Caco-2 (cell line): ENCODE measurements around the gene GRIN2D. TPM values are rescaled to one million over a fixed set of nuclear protein-coding genes. Genes with fewer than 3 reads are reported as not detected.
A peak's percentile ranks its signal among the peaks of the same experiment; 100 is the strongest.

Experiments used
- BruUV-seq: library from RNA; stranded (reverse); fragments of 400-500 nt; replicated peaks from 2 replicates; lab custom pipeline; 2021; lab: Mats Ljungman, UMichigan
- CTCF ChIA-PET: fragments of 300-600 bp; sonication (Branson Sonifier 250); formaldehyde crosslinking; loops from one replicate; lab custom pipeline; 2022; ENCODE audit warnings: antibody characterized with exemption; lab: Charles Lee
- POLR2A ChIA-PET: fragments of 300-600 bp; sonication (Branson Sonifier 250); formaldehyde crosslinking; loops from one replicate; lab custom pipeline; 2022; ENCODE audit warnings: antibody characterized with exemption; lab: Charles Lee
- DNase-seq, 2 experiments: peaks; one replicate each; pipeline versions ENCODE4 v3.0.0 to v3.0.0-alpha.2; 2020 to 2022
- H3K27me3 ChIP-seq: replicated peaks from 2 replicates; pipeline ENCODE4 v1.6.0; 2011; ENCODE audit warnings: low read length; ENCODE audit not compliant: control insufficient read depth, insufficient read depth
- H3K36me3 ChIP-seq: 2 replicates; pipeline ENCODE4 v1.5.1; 2011; ENCODE audit warnings: low read length; ENCODE audit not compliant: control insufficient read depth, insufficient read depth
- H3K4me1 ChIP-seq: fragments of 250-450 bp; sonication (Bioruptor Pico); 2 replicates; pipeline ENCODE4 v1.5.1; 2020; ENCODE audit warnings: mild to moderate bottlenecking
- H3K4me3 ChIP-seq: 2 replicates; pipeline ENCODE4 v1.5.1; 2011; ENCODE audit warnings: low read depth, mild to moderate bottlenecking, control low read depth, low read length
- H3K9me3 ChIP-seq: fragments of 250-450 bp; sonication (Bioruptor Pico); 2 replicates; pipeline ENCODE4 v1.5.1; 2020; ENCODE audit warnings: mild to moderate bottlenecking, moderate library complexity
- H3K27ac Mint-ChIP-seq: one replicate; pipeline ENCODE4 v1.8.0; 2022; ENCODE audit warnings: mixed read lengths; ENCODE audit not compliant: unreplicated experiment
- H3K27me3 Mint-ChIP-seq: one replicate; pipeline ENCODE4 v1.8.0; 2022; ENCODE audit warnings: mixed read lengths; ENCODE audit not compliant: insufficient read depth, unreplicated experiment
- H3K36me3 Mint-ChIP-seq: one replicate; pipeline ENCODE4 v1.8.0; 2022; ENCODE audit warnings: mild to moderate bottlenecking, mixed read lengths; ENCODE audit not compliant: insufficient read depth, unreplicated experiment
- H3K4me1 Mint-ChIP-seq: one replicate; pipeline ENCODE4 v1.8.0; 2022; ENCODE audit warnings: low read depth, mixed read lengths; ENCODE audit not compliant: unreplicated experiment
- H3K4me3 Mint-ChIP-seq: one replicate; pipeline ENCODE4 v1.8.0; 2022; ENCODE audit warnings: mild to moderate bottlenecking, moderate library complexity, mixed read lengths; ENCODE audit not compliant: unreplicated experiment
- H3K9me3 Mint-ChIP-seq: one replicate; pipeline ENCODE4 v1.8.0; 2022; ENCODE audit warnings: mixed read lengths; ENCODE audit not compliant: unreplicated experiment
- CTCF ChIP-seq, 2 experiments: fragments of 200-600 bp in 1 of 2; IDR thresholded peaks; 1 replicate in 1 of 2; 2 replicates in 1 of 2; pipeline versions ENCODE4 v1.5.1 to v1.8.0; 2011 to 2022; ENCODE audit warnings: antibody characterized with exemption in 1 of 2, control low read depth in 1 of 2, inconsistent platforms in 1 of 2, low read depth in 1 of 2, low read length in 1 of 2, mild to moderate bottlenecking in 1 of 2, moderate library complexity in 1 of 2; ENCODE audit not compliant: insufficient read depth in 1 of 2, severe bottlenecking in 1 of 2, unreplicated experiment in 1 of 2
- intact Hi-C: fragments of 100-400 bp; cut with micrococcal nuclease; formaldehyde crosslinking; loops from one replicate; pipeline ENCODE4 v1.10.0; 2022; ENCODE audit not compliant: unreplicated experiment
- total RNA-seq: library from RNA; stranded (reverse); gene quantifications from 2 replicates; pipeline ENCODE4 v1.2.3, GENCODE V29; 2022

GRIN2D gene
- total RNA-seq, 1 experiment from 2014 or later, result 6.5 TPM

DNA sequence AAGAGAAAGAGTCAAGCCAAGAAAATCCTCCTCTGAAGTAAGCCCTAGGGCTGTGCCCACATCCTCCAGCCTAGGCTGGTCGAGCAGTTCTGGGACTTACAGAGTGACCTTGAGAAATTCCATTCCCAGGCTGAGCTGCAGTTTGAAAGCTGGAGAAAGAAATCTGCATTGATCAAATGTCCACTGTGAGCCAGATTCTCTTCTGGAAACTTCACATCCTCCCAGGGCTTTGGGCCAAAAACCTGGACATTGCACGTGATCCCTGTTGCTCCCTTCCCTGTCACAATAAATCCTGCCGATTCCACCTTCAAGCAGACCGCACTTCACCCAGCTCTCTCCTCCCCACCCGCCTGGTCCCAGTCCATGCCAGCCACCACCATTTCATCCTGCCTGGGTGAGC lies 45.4 kb upstream of the GRIN2D start:
- Mint-ChIP-seq H3K9me3 (no peaks in the 10 kb centered on the region), H3K27me3 (no peaks in the 10 kb centered on the region), H3K36me3 (peaks cover 6% of the 10 kb centered on the region), H3K4me1 (peaks cover 27% of the 10 kb centered on the region), H3K4me3 (no peak overlapping the region), H3K27ac (peak overlapping the region; percentile 75)
- no TSS peak for BruUV-seq
- intact Hi-C loops, result no loop called here
- ChIA-PET CTCF (interaction anchor here (0.7 to 1.3 kb wide), 2 partner anchors 14 to 16 kb away, joined by 3 to 5 read pairs; partner anchors contain the start of genes SYNGR4 and TMEM143), POLR2A (no interaction called here)
- Histone ChIP-seq H3K9me3 (no peaks in the 10 kb centered on the region), H3K36me3 (no peaks in the 10 kb centered on the region; the same call in 1 of the 2 replicates), H3K4me1 (0 out of 2 replicates have a peak, but pooled peaks cover 5% of the 10 kb centered on the region), H3K4me3 (no peak overlapping the region), H3K27me3 (no peaks in the 10 kb centered on the region)
- TF ChIP-seq CTCF (IDR thresholded peaks at IDR 0.05; ENCODE audit: insufficient read depth in 1 of 2, low read depth in 1 of 2, low read length in 1 of 2, severe bottlenecking in 1 of 2, unreplicated experiment in 1 of 2), result no peak
- no peak for DNase-seq

DNA sequence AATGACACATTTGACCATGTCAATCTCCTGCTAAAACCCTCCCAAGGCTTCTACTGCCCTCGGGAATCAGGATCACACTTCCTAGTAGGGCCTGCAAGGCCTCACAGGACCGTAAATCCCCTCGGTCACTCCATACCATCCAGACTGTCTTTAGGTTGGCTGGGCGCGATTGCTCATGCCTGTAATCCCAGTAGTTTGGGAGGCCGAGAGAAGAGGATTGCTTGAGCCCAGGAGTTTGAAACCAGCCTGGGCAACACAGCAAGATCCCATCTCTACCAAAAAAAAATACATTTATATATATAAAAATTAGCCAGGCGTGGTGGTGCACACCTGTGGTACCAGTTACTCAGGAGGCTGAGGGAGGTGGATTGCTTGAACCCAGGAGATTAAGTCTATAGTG lies 44.7 kb upstream of the GRIN2D start:
- no peaks in the 10 kb centered on the region for H3K36me3 ChIP-seq
- no peaks in the 10 kb centered on the region for H3K27me3 Mint-ChIP-seq
- CTCF ChIA-PET, result no interaction called here
- no peaks in the 10 kb centered on the region for H3K27me3 ChIP-seq
- H3K9me3 Mint-ChIP-seq, result no peaks in the 10 kb centered on the region
- POLR2A ChIA-PET, result no interaction called here
- peaks cover 6% of the 10 kb centered on the region for H3K36me3 Mint-ChIP-seq
- H3K4me3 ChIP-seq, result no peak overlapping the region
- H3K4me1 ChIP-seq, result peaks cover 10% of the 10 kb centered on the region
- no peak for DNase-seq
- no peak overlapping the region for H3K4me3 Mint-ChIP-seq
- no peaks in the 10 kb centered on the region for H3K9me3 ChIP-seq
- no TSS peak for BruUV-seq
- peak overlapping the region; percentile 75 for H3K27ac Mint-ChIP-seq
- intact Hi-C loops, result no loop called here
- no peak for TF ChIP-seq CTCF (IDR thresholded peaks at IDR 0.05; ENCODE audit: insufficient read depth in 1 of 2, low read depth in 1 of 2, low read length in 1 of 2, severe bottlenecking in 1 of 2, unreplicated experiment in 1 of 2)
- H3K4me1 Mint-ChIP-seq, result peaks cover 32% of the 10 kb centered on the region

DNA sequence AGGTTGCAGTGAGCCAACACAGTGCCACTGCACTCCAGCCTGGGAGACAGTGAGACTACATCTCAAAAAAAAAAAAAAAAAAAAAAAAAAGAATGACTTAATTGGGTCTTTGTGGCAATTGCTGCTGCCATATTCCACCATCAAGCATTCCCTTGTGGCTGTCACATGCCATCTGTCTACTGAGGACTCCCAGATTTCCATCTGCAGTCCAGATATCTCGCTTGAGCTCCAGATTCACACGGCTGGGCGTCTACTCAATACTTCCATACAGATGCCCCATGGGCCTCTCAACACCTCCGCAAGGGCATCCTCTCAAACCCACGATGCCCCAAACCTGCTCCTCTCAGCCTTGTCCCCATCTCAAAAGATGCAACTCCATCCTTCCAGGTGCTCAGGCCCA lies 42.6 kb upstream of the GRIN2D start:
- no peak for TF ChIP-seq CTCF (IDR thresholded peaks at IDR 0.05; ENCODE audit: insufficient read depth in 1 of 2, low read depth in 1 of 2, low read length in 1 of 2, severe bottlenecking in 1 of 2, unreplicated experiment in 1 of 2)
- peaks cover 41% of the 10 kb centered on the region for H3K4me1 Mint-ChIP-seq
- POLR2A ChIA-PET, result no interaction called here

More for the DNA sequence above, 42.6 kb upstream of the GRIN2D start:
- no peak overlapping the region for H3K4me3 ChIP-seq
- no peaks in the 10 kb centered on the region for H3K36me3 ChIP-seq
- no peaks in the 10 kb centered on the region for H3K9me3 ChIP-seq
- intact Hi-C loops, result loop anchor here (5.0 kb wide), 1 partner anchor 41 kb away; the partner anchor contains the start of genes GRIN2D and KDELR1
- H3K4me1 ChIP-seq, result peaks cover 28% of the 10 kb centered on the region
- Mint-ChIP-seq H3K27me3 (no peaks in the 10 kb centered on the region), H3K9me3 (no peaks in the 10 kb centered on the region), H3K36me3 (peaks cover 21% of the 10 kb centered on the region), H3K4me3 (no peak overlapping the region), H3K27ac (peak overlapping the region; percentile 43)
- CTCF ChIA-PET, result interaction anchor here (0.7 to 1.5 kb wide), 8 partner anchors 13 to 233 kb away, joined by 3 to 13 read pairs (median 4); partner anchors contain the start of genes KDELR1, SYNGR4 and TMEM143
- no peaks in the 10 kb centered on the region for H3K27me3 ChIP-seq
- no TSS peak for BruUV-seq
- no peak for DNase-seq
